AG09309 (cell line): ENCODE results near the gene ALDH1L1.

ENCODE experiments used
- DNase-seq: peaks from one replicate; pipeline ENCODE4 v3.0.0-alpha.2; 2010; ENCODE audit warnings: low read depth
- H3K4me3 ChIP-seq: 2 replicates; pipeline ENCODE4 v1.5.1; 2011; ENCODE audit warnings: mild to moderate bottlenecking, low read depth, low read length, moderate library complexity; ENCODE audit not compliant: control insufficient read depth
- TF ChIP-seq, protein P1 (sequence below): IDR thresholded peaks from 2 replicates; pipeline ENCODE4 v1.5.1; 2011; ENCODE audit warnings: mild to moderate bottlenecking, low read depth, low read length, inconsistent platforms; ENCODE audit not compliant: insufficient read depth, control insufficient read depth; ENCODE audit errors: missing control alignments

Gene ALDH1L1

DNA sequence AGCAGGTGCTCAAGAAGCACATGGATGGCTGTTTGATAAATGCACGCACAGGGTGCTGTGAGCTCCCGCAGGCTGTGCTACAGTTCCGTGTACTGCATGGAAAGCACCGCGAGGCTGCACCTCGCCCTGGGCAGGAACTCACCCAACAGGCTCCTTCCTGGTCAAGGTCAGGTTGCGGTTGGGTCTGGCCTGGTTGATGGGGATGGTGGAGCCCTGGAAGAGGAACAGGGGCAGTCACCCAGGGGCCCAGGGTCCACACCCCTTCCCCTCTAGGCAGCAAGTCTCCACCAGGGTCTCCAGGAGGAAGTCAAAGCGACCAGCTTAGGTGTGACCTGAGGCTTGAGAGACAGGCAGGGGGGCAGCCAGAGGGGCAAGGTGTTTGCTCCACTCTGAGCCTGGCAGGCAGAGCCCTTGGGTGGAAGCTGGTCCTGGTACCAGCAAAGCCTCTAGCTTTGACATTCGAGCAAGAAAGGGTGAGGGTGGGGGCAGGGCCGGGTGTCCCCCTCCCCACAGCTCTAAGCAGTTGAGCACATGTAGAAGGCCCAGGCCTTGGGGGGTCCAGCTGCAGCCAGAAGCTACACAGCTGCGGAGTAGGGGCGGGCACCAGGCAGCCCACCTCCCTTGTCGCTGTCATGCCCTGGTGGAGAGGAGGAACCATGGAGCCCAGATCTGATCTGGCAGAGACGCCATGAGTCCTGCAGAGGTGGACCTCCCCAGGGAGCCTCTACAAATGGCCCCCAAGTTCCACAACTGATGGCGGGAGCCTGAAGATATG, 50.1 kb downstream of the ALDH1L1 start:
- no peak overlapping the region for H3K4me3 ChIP-seq
- TF ChIP-seq, protein P1, sequence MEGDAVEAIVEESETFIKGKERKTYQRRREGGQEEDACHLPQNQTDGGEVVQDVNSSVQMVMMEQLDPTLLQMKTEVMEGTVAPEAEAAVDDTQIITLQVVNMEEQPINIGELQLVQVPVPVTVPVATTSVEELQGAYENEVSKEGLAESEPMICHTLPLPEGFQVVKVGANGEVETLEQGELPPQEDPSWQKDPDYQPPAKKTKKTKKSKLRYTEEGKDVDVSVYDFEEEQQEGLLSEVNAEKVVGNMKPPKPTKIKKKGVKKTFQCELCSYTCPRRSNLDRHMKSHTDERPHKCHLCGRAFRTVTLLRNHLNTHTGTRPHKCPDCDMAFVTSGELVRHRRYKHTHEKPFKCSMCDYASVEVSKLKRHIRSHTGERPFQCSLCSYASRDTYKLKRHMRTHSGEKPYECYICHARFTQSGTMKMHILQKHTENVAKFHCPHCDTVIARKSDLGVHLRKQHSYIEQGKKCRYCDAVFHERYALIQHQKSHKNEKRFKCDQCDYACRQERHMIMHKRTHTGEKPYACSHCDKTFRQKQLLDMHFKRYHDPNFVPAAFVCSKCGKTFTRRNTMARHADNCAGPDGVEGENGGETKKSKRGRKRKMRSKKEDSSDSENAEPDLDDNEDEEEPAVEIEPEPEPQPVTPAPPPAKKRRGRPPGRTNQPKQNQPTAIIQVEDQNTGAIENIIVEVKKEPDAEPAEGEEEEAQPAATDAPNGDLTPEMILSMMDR = no peak
- DNase-seq = no peak

DNA sequence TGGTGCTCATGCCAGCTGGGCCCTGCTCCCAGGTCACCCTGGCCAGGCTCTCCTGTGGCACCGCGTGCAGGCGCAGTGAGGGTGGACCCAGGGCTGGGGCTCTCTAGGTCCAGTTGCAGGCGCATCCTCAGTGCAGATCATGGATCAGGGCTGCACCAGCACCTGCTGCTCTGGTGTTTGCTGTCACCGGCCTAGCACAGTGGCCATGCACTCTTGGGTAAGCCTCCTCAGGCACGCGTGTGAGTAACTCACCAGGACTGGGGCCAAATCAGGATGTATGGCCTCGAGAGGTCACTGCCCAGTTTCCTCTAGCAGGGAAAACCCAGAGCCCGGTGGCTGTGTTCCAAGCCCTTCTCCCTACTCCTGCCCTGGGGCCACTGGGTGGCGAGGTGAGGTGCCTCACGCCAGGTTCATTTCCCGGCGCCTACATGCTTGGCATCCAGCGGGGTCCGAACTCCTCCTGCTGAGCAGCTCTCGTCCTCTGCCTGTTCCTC, 50.9 kb downstream of the ALDH1L1 start:
- H3K4me3 ChIP-seq = no peak overlapping the region
- TF ChIP-seq, protein P1 = no peak
- no peak for DNase-seq

DNA sequence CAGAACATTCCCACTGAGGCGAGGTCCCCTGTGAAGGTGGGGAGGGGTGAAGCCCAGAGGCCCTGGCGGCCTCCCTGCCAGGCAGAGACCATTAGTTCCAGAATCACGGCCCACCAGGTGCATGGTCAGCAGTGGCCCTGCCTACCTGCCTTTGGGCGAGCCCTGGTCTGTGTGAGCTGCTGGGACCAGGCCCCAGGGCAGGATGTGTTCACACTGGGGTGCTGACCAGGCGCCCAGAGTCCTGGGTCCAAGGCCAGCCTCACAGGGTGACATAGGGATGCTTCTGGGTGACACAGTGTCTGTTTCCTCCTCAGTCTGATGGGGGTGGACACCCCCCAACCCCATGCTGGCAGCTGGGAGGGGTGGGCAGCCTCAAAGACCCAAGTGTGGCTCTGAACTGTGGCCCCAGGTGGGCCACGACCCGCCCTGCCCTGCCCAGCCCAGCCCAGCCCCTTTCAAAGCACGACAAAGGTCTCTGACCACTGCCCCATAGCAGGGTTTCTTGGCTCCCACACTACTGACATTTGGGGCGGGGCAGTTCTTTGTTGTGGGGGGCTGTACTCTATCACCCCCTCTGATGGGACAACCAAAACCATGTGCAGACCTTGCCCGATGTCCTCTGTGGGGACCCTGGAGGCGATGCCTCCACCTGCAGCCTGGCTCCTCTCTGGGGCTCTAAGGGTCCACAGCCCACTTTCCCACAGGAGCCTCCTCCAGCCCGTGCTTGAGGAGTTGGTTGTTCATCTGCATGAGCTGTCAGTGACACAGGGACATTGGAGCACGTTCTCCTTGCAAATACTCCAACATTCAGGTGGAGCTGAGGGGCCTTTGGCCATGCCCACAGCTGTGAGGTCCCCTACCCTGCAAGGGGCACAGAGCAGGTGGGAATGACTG, 51.6 kb downstream of the ALDH1L1 start:
- no peak for DNase-seq
- TF ChIP-seq, protein P1 = no peak
- no peak overlapping the region for H3K4me3 ChIP-seq

DNA sequence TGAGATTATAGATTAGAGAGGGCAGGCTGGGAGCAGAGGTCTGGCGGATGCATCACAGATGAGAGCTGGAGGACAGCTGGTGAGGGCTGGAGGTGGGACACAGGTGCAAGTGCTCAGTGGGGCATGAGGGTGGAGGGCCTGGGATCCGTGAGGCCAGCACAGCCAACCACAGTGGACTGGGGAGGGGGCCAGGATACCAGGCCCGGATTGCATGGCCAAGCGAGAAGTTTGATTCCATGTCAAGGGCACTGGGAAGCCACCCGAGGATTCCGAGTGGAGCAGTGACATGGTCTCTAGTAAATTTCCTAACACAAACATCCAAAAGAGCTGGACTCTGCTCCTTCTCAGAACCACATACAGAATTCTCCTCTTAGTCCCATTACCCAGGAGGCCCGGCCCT, 52.5 kb downstream of the ALDH1L1 start:
- H3K4me3 ChIP-seq = no peak overlapping the region
- TF ChIP-seq, protein P1 = no peak
- no peak for DNase-seq

DNA sequence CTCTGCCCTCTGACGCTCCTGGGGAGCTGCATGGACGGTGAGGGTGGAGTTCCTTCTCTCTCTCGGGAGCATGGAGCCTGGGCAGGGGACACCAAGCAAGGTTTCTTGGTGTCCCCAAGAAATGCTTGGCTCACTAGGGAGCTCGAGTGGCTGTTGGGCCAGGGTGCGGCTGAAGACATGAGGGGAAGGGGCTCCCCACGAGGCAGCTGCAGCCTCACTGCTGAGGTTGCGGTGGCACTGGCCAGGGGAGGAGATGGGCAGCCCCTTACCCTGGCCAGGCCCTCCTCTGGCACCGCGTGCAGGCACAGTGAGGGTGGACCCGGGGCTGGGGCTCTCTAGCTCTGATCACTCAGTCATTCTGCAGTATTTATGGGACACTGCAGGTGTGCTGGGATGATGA, 52.9 kb downstream of the ALDH1L1 start:
- no peak for DNase-seq
- TF ChIP-seq, protein P1 = no peak

DNA sequence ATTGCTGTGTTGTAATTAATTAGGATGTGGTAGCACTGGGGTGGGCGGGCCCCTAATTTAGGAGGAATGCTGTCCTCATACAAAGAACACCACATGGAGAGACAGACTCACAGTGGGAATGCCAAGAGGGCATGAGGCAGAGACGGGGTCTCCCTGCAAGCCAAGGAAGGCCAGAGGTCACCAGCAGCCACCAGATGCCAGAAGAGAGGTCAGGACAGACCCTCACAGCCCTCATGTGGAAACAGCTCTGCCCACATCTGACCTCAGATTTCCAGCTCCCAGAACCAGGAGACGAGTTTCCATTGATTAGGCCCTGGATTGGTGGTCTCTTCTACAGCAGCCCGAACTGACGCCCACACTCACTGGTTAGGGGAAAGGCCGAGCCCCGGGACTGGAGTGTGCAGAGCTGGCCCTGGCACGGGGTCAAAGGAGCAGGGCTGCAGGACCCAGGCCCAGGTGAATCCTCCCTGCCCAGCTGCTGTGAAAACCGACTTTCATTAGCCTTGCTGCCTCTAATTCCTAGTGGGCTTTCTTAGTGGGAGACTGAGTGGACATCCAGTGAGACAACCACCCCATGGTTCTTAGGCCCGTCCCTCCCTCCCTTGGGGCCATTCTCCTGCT, 53.5 kb downstream of the ALDH1L1 start:
- no peak overlapping the region for H3K4me3 ChIP-seq
- TF ChIP-seq, protein P1 = no peak
- no peak for DNase-seq

More for the DNA sequence above, 52.9 kb downstream of the ALDH1L1 start:
- H3K4me3 ChIP-seq = no peak overlapping the region
